GM03348 (cell line): ENCODE data around the gene TMEM163.
"Not testable (repeated sequence)": the region's sequence is repeated elsewhere in the genome, so short reads cannot be mapped to it uniquely, and the experiment has no call there.

Experiments
- DNase-seq: peaks from one replicate; pipeline ENCODE4 v3.0.0; 2012; ENCODE audit warnings: low spot score

Gene TMEM163

DNA sequence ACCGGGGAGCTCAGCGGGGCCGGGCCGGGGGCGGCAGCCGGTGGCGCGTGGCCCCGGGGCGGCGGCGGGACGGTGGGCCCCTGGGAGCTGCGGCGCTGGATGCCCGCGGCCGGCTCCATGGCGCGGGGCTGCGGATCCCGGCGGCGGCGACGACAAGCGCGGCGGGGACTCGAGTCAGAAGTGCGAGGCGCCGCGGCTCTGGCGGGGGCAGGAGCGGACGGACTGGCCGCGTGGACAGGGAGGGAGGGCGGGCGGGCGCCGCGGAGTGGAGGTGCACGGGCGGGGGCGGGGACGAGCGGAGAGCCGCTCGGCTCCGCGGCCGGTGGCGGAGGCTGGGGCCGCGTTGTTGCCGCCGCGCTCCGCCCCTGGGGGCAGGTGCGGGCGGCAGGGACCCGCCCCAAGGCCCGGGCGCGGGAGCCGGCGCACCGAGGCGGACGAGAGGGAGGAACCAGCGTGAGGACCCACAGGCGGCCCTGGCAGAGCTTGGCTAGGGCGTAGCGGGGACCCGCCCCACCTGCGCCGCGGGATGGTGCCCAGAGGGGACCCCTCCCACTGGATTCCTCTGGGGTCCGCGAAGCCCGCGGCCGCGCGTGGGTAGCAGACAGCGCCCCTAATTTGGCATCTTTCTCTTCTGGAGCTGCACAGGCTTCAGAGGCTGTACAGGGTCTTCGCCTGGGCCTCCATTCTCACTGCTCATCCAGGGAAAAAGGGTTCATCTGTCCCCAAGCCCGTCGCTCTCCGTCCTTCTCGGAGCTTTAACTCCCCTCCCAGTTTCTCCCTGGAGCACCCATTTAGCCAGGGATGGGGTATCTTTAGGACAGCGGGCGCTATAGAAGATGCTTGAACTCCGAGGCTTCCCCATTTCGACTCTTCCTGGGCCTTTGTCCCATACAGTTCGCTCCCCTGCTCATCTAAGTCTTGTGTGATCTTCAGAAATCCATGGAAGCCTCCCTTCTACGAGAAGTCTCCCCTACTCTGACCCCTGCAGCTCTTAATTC, at the start of gene TMEM163:
Gene TMEM163, minus strand, starts transcription at position 184 of the 998 bp plus-strand sequence.
- DNase-seq: peak; percentile 49

DNA sequence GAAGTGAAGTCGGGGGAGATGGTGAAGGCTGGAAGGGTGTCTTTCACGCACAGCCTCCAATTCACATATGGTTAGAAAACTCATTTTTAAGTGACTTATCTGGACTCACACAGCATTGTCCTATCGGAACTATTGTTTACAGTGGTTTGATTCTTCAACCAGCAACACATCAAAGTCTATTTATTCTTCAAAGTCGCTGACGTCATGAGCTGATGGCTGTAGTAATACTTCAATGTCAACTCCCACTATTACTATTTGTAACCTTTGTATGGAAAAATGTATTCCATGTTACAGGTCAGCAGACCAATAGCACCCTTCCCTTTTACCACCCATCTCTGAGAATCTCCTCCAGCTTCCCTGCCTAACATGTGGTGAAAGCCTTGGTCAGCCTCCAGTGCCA, 47.8 kb upstream of the TMEM163 start:
- DNase-seq: no peak

DNA sequence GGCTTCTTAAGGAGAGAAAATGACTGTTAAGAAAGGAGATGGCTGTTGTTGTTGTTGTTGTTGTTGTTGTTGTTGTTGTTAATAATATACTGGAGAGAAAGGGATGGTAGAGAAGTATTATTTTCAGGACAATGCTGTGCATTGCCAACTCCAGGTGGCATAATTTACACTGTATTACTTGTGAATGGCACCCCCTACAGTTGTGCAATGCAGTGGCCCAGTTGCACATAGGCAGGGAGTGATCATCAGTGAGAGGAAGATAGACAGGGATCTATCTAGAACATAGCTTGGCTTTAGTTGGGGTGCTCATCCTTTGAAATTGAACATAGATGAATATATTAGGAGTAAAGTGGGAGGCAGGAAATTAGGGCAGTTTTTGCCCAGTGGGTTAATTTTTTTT, 47.2 kb upstream of the TMEM163 start:
- no peak for DNase-seq

DNA sequence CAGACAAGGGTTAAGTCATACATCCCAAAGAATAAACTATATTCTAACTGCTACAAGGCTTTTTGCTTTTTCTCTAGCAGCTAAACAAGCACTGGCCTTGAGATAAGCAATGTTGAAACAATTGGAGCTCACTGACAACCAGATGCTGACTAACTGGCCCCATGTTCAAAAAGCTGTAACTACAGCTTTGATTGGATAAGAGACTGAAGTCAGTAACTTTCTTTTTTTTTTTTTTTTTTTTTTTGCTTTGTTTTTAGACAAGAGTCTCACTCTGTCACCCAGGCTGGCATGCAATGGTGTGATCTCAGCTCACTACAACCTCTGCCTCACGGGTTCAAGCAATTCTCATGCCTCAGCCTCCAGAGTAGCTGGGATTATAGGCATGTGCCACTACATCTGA, 45.4 kb upstream of the TMEM163 start:
- DNase-seq: no peak

DNA sequence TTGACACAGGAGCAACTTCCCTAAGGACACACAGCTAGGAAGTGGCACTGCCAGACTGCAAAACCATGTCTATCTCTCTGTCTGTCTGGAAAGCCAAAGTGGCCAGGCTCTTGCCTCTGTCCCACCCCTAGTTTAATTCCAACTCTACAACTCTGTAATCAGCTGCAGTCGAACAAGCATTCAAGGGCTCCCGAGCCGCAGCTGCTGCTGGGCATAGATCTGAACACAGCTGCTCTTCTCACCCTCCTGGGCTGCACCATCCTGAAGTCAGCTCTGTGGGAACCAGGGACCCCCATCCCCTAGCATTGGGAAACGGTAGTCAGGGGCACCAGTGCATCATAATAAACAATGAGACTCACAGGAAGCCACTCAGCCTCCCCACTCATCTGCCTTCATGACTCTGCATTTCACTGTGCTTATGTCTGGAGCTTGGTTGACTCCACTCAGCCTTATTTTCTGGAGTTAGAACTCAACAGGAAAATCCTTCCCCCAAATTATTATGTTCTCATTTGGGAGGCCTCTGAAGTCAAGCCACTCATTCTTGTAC, 44.4 kb upstream of the TMEM163 start:
- DNase-seq: no peak

DNA sequence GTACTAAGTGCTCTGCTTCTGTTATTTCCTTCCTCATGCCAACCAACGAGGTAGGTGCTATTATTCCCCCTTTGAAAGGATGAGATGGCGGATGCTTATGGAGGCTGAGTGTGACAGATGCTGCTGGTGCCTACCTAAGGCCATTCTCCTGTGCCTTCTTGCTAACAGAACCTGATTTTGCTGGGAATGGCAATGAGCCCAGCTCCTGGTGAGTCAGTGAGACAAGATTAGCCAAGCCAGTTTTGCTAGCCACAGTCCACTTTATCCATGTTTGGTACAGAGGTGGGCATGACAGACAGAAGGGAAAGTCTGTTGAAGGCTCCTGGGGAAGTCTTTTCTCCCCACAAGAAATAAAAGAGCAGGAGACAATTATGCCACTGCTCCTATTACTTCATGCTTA, 43.7 kb upstream of the TMEM163 start:
- no peak for DNase-seq

DNA sequence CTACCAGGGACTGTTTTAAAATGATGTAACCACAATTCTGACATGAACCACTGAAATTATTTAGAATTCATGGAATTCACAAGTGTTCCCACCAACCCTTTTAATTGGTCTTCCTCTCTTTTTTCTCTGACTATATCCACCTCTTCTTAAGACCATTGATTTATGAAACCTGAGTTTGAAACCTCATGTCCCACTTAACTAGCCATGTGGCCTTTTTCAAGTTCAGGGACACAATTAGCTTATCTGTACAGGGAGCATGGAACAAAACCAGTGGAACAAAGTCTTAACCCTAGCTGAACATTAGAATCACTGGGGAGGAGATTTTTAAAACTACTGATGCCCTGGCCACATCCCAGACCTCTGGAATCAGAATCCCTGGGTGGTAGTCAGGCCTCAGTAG, 41.6 kb upstream of the TMEM163 start:
- DNase-seq: no peak

DNA sequence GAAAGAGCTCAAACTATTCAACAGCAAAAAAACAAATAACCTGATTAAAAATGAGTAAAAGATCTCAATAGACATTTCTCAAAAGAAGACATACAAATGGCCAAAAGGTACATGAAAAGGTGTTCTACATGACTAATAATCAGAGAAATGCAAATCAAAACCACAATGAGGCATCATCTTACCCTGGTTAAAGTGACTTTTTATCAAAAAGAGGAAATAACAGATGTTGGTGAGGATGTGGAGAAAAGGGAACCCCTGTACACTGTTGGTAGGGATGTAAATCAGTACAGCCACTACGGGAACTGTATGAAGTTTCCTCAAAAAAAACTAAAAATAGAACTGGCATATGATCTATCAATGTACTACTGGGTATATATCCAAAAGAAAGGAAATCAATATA, 39.8 kb upstream of the TMEM163 start:
- DNase-seq: no peak

DNA sequence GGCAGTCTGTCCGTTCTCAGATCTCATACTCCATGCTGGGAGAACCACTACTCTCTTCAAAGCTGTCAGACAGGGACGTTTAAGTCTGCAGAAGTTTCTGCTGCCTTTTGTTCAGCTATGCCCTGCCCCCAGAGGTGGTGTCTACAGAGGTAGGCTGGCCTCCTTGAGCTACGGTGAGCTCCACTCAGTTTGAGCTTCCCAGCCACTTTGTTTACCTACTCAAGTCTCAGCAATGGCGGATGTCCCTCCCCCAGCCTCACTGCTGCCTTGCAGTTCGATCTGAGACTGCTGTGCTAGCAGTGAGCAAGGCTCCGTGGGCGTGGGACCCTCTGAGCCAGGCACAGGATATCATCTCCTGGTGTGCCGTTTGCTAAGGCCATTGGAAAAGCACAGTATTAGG, 33.2 kb upstream of the TMEM163 start:
- not testable (repeated sequence) for DNase-seq

DNA sequence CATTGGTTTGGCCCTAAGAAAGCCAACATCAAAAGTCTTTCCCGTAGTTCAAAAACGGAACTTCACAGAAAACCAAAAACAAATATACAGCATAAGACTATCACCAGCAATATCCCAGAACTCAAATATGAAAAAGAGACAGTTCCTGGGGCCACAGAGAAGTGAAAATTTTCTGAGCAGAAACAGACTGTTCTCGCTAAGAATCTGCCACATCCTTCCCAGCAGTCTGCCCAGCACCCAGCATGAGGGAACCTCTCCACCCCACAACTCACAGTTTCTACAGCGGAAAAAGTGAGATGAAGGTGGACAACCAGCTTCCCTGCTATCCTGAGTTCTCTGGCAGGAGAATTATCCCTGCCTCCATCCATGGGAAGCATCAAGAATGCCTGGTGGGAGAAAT, 26.7 kb upstream of the TMEM163 start:
- DNase-seq: no peak

DNA sequence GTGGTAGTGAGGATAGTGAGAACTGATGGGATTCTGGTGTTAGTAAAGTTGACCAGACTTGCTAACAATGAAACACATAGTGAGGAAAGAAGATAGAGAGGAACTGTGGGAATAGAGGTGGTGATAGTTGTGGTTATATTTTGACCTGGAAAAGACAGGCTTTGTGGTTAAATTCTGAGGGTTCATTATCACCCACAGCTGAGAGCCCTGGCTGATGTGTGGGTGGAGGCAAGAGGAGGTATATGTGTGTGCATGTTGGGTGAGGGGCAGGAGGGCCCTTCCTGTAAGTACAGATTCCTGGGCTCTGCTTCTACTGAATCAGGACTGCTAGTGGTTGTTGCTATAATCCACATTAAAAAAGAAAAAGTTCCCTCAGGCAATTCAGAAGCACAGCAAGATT, 26.2 kb upstream of the TMEM163 start:
- DNase-seq: no peak

DNA sequence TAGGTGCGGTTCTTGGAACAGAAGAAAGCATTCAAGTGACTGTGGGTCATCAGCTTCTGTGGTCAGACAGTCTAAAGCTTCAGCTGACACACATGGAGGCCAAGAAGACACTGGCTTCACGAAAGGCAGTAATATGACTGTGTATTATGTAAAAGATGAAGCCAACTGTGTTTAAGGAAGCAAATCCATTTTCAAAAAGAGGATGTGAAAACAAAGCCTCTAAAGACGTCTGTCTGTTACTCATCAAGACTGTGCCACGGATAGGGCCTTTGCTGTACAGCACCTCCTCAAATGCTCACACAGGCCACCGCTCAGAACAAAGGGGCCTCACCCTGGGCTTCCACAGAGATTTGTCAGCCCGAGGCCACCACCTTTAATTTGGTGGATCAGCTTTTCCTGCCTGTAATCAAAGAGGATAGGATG, 21.1 kb upstream of the TMEM163 start:
- no peak for DNase-seq

DNA sequence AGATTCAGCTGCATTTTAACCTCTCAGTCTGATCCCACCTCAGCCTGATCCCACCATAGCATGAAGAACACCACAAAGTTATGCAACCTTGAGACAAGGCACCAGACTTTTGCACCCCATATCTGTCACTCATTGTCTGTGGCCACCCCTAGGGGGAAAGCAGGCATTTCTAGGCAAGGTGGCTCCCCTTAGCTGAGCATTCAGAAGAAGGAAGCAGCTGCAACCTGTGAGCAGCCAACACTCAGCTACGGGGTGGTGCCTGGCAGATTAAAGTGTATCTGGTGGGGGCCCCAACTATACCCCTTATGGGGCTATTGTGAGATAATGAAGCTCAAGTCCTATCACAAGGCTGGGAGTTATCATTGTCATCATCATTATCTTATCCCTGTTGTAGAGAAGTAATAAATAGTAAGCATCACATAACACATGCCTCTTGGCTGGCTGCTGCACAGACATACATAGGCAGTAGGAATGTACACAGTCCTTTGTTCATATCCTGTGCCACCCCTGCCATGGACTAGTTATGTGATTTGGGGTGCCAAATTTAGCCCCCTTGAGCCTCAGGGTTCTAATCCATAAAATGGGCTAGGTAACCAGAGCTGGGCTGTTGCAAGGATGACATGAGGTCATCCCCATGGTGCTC, 20.6 kb upstream of the TMEM163 start:
- no peak for DNase-seq

DNA sequence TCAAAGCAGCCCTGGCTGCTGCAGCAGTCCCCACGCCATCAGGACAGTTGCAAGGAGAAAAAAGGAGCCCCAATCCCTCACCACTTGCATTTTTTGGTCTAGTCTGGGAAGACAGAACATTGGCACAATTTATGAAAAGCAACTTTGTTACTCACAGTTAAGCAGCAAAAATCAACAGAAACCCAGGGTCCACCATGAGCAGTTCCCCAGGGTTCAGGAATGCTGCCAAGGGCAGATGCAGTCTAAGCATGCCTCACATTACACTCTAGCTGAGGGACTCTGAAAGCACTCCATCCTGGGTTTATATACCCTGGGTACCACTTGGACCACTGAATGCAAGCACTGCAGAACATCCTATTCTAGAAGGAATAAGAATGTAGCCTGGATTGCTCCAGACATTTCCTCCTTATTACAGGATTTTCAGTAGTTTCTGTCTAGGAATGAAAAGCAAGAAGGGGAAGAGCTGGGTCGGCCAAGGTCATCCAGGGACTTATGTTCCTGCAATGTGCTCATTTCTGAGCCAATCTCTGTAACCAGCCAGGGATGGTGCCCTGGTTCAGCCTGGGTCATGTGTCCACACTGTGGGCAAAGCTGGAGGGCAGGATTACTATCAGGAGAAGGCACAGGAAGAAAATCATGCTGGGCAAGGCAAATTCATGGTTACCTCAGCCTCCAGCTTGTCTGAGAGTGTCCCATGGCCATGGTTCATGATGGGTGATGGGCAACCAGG, 19.5 kb upstream of the TMEM163 start:
- DNase-seq: no peak

DNA sequence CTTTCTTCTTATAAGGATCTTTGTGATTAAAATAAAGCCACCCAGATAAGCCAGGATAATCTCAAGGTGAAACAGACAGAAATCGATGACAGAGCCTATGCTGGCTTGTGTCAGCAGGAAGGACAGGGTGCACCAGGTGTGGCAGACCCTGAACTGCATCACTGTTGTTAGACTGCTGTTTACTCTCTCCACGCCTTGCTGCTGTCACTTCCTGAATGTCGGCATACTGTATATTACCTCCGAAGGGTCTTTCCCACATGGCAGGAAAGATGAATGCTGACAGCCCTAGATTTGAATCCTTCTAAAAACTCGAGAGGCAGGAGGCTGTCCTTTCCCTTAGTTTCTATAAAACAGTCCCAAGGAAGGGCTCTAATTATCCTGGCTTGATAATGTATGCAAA, 18.9 kb upstream of the TMEM163 start:
- DNase-seq: no peak

DNA sequence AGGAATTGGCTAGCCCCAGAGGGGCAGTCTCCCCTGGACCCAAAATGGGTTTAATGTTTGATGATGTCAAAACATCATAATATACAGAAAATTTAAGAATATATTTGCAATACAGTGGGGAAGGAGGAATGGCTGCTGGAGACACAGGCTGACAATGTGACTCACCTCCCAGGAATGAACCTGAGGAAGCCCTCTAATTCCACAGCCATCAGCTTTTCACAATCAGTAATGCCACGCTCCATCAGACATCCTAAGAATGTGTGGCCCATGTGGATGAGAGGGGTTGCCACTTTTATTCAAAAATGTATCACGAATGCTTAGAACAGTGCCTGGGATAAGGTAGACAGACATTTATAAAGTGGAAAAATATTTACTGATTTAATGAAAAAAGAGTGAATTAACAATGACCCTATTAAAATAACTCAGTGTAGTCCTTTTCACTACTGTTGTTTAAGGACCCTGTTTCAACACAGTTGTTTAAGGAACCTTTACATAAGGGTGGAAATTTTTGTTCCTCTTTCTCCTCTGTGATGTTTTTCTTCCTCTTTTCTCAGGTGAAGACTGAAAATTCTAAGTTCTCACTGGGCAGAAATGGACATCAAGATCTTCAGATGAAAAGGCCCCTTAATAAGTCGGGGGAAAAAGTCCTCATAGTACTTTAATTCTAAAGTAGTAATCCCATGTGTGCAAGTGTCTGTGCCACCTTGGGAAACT, 17.5 kb upstream of the TMEM163 start:
- DNase-seq: peak; percentile 79

DNA sequence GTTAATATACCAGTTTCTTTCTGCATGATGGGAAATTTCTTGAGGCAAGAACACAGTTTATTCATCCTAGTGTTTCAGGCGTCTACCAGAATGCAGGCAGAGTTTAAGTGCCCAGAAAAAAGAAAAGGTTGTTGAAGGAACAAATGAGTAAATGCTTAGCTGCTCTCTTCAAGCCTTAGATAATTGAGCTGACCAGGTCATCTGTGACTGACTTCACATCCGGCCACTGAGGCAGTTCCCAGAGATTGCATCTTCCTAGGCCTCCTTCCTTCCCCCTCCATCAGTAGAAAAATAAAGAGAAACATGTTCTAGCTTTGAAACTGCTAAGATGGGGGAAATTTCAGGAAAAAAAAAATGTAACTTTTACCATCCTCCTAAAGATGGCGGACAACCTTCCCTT, 9.4 kb upstream of the TMEM163 start:
- no peak for DNase-seq

DNA sequence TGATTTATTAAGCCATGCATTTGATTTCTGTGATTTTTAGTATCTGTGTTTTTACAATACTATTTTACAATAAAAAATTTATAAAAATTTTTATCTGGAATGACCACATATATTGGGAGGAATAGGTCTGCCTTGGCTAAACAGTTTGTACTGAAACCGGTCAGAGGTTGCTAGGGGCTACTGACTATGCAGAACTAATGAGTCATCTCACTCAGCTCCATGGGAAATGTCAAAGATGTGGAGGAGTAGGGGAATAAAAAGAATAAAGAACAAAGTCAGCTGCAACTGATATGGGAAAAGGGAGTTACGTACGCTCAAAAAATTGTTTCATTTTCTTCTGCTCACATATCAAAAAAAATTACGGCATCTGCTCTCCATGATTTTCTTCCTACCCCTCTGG, 8.6 kb upstream of the TMEM163 start:
- no peak for DNase-seq

DNA sequence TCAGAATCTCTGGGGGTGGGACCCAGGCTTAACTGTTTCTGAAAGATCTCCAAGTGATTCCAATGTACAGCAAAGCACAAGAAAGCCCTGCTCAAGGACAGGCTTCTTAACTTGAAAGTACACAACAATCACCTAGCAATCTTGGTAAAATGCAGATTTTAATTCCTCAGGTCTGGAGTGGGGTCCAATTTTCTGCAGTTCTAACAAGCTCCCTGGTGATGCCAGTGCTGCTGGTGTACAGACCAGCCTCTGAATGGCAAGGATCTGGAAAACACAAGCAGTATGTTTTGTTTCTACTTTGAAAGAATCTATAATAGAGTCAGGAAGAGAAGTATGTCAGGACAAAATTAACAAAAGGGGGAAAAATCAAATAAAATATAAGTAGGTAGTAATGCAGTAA, 7.8 kb upstream of the TMEM163 start:
- DNase-seq: no peak

DNA sequence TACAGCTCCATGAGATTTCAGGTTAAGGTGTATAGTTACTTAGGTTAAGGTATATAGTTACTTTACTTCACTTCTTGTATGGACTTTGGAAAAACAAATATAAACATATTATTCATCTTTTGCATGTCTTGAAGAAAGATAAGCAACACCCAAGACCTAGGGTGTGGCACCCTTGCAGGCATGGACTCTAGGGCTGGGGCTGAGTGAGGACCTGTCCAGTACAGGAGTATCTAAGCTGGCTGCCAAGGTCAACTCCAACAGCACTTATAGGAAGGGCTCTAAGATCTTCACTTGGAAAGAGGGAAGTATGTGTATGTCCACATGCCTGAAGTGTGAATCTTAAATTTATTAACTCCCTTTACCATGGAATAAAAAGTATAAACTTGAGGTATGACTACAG, 7.1 kb upstream of the TMEM163 start:
- no peak for DNase-seq

DNA sequence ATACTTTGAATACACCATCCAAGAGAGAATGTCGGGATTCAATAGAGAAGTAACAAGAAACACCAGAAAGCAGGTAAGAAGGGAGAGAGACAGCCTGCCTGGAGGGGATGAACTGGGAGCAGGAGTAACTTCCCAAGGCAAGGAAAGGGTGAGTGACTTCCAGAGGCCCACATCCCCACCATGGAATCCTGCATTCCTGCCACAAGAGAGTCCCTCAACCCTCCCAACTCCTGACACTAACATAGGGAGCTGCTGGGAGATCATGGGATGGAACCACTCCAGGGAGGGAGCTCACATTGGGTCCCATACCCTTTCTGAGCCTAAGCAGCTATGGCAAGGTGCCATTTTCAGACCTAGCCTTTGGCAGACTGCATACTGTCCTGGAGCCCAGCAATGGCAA, 5.5 kb upstream of the TMEM163 start:
- DNase-seq: no peak

DNA sequence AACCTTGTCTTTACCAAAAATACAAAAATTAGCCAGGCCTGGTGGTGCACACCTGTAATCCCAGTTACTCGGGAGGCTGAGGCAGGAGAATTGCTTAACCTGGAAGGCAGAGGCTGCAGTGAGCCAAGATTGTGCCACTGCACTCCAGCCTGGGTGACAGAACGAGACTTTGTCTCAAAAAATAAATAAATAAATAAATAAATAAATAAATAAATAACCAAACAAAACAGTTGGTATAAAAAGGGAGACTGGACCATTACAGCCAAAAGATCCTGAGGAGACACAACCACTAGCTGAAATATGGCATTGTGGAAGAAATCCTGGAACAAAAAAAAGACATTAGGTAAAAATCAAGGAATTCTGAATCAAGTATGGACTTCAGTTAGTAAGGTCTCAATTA, 4.9 kb upstream of the TMEM163 start:
- DNase-seq: not testable (repeated sequence)
